A673 (cell line): ENCODE data around the gene YAF2. TPM values are rescaled to one million over a fixed set of nuclear protein-coding genes. Genes with fewer than 3 reads are reported as not detected.

ENCODE experiments used
- BruUV-seq: library from RNA; stranded (reverse); fragments of 400-500 nt; replicated peaks from 2 replicates; lab custom pipeline; 2021; lab: Mats Ljungman, UMichigan
- CTCF ChIA-PET: fragments of 300-600 bp; sonication (Branson Sonifier 250); formaldehyde crosslinking; loops from one replicate; lab custom pipeline; 2022; ENCODE audit warnings: antibody characterized with exemption; lab: Charles Lee
- POLR2A ChIA-PET: fragments of 300-600 bp; sonication (Branson Sonifier 250); formaldehyde crosslinking; loops from one replicate; lab custom pipeline; 2022; ENCODE audit warnings: antibody characterized with exemption; ENCODE audit not compliant: low non-redundant PET; lab: Charles Lee
- DNase-seq: peaks from one replicate; pipeline ENCODE4 v3.0.0-alpha.2; 2015; ENCODE audit warnings: low spot score
- H3K27ac ChIP-seq: fragments of 200-600 bp; sonication (generic); 2 replicates; pipeline ENCODE4 v1.5.1; 2016; ENCODE audit warnings: mixed run types, low read depth, mild to moderate bottlenecking, mixed read lengths, antibody characterized with exemption, low read length; ENCODE audit not compliant: poor library complexity, severe bottlenecking
- H3K27me3 ChIP-seq: fragments of 200-600 bp; sonication (generic); replicated peaks from 2 replicates; pipeline ENCODE4 v1.6.1; 2017; ENCODE audit warnings: mixed run types, low read depth, mild to moderate bottlenecking, mixed read lengths, antibody characterized with exemption, low read length; ENCODE audit not compliant: insufficient read depth, poor library complexity
- H3K36me3 ChIP-seq: fragments of 200-600 bp; sonication (generic); 2 replicates; pipeline ENCODE4 v1.6.1; 2016; ENCODE audit warnings: mixed run types, mild to moderate bottlenecking, mixed read lengths, antibody characterized with exemption, low read length; ENCODE audit not compliant: insufficient read depth, poor library complexity, severe bottlenecking
- H3K4me1 ChIP-seq: fragments of 200-600 bp; sonication (generic); 2 replicates; pipeline ENCODE4 v1.6.1; 2017; ENCODE audit warnings: mixed run types, mild to moderate bottlenecking, mixed read lengths, antibody characterized with exemption, low read length; ENCODE audit not compliant: insufficient read depth, poor library complexity, severe bottlenecking
- H3K4me3 ChIP-seq: fragments of 200-600 bp; sonication (generic); 2 replicates; pipeline ENCODE4 v1.5.1; 2016; ENCODE audit warnings: low read depth, mixed run types, mild to moderate bottlenecking, mixed read lengths, low read length; ENCODE audit not compliant: poor library complexity, severe bottlenecking
- H3K9me3 ChIP-seq: fragments of 200-600 bp; sonication (generic); 2 replicates; pipeline ENCODE4 v1.6.1; 2016; ENCODE audit warnings: mixed run types, low read depth, mild to moderate bottlenecking, mixed read lengths, antibody characterized with exemption, low read length; ENCODE audit not compliant: poor library complexity, severe bottlenecking
- CTCF ChIP-seq: fragments of 300-800, 200-600 bp; sonication (generic); conservative IDR thresholded peaks from 2 replicates; pipeline ENCODE4 v1.5.1; 2017; ENCODE audit warnings: low read depth, mild to moderate bottlenecking, antibody characterized with exemption, low read length, moderate library complexity, mixed read lengths
- EZH2 ChIP-seq: fragments of 200-600 bp; sonication (generic); IDR thresholded peaks from 2 replicates; pipeline ENCODE4 v1.6.1; 2017; ENCODE audit warnings: borderline replicate concordance, low read depth, mild to moderate bottlenecking, mixed read lengths, antibody characterized with exemption, low read length; ENCODE audit not compliant: poor library complexity, severe bottlenecking
- intact Hi-C: fragments of 100-400 bp; cut with micrococcal nuclease; formaldehyde crosslinking; loops from one replicate; pipeline ENCODE4 v1.10.0; 2022; ENCODE audit not compliant: unreplicated experiment
- total RNA-seq: library from RNA; stranded (reverse); gene quantifications from 2 replicates; pipeline ENCODE4 v1.2.3, GENCODE V29; 2021

The YAF2 gene
- total RNA-seq, 1 experiment from 2014 or later = 32.9 TPM

DNA sequence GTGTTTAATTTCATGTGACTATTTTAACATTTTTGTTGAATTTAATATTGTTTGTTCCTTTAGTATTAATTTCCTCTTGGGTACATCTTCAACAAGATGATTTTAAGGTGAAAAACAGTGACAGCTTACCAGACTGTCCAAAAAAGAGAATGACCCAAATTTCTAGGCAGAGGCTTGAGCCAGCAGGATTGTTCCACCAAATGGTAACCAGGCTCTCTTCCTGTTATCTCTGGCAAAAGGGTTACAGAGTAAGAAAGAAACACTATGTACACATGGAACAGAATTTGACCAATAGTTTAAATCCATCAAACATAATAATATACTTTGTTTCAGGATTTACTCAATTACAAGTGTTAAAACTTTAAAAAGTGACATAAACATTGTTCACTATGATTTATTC is 39.0 kb downstream of the YAF2 start:
- POLR2A ChIA-PET = no interaction called here
- no peaks in the 10 kb centered on the region for H3K27me3 ChIP-seq
- no peaks in the 10 kb centered on the region for H3K4me1 ChIP-seq
- DNase-seq = no peak
- intact Hi-C loops = no loop called here
- H3K9me3 ChIP-seq = no peaks in the 10 kb centered on the region
- no TSS peak for BruUV-seq
- CTCF ChIA-PET = no interaction called here
- TF ChIP-seq CTCF = no peak
- no peak for TF ChIP-seq EZH2
- no peak overlapping the region for H3K27ac ChIP-seq
- H3K36me3 ChIP-seq = no peaks in the 10 kb centered on the region
- H3K4me3 ChIP-seq = no peak overlapping the region

- no peak for DNase-seq
- Histone ChIP-seq H3K36me3 (no peaks in the 10 kb centered on the region), H3K27me3 (no peaks in the 10 kb centered on the region), H3K9me3 (no peaks in the 10 kb centered on the region), H3K4me1 (no peaks in the 10 kb centered on the region), H3K27ac (no peak overlapping the region), H3K4me3 (no peak overlapping the region)
- intact Hi-C loops = no loop called here
- ChIA-PET CTCF (no interaction called here), POLR2A (no interaction called here)
- TF ChIP-seq EZH2 (no peak), CTCF (no peak)
- no TSS peak for BruUV-seq
Observed at GRCh38 chr12:42196723-42197603, 41.1 kb downstream of the YAF2 start.

GRCh38 chr12:42192686-42193085 is 45.4 kb downstream of the YAF2 start:
- no peaks in the 10 kb centered on the region for H3K27me3 ChIP-seq
- TF ChIP-seq EZH2 = no peak
- TF ChIP-seq CTCF = no peak
- H3K9me3 ChIP-seq = no peaks in the 10 kb centered on the region
- H3K4me1 ChIP-seq = no peaks in the 10 kb centered on the region
- H3K4me3 ChIP-seq = no peak overlapping the region
- no TSS peak for BruUV-seq
- ChIA-PET POLR2A (no interaction called here), CTCF (no interaction called here)
- intact Hi-C loops = no loop called here
- DNase-seq = no peak
- no peak overlapping the region for H3K27ac ChIP-seq
- H3K36me3 ChIP-seq = no peaks in the 10 kb centered on the region
